HG02798 (cell line): ENCODE measurements around the gene INS.
"Not testable (repeated sequence)": the region's sequence is repeated elsewhere in the genome, so short reads cannot be mapped to it uniquely, and the experiment has no call there.

ENCODE experiments used
- ATAC-seq: cut with Tn5 transposase; IDR thresholded peaks from one replicate; pipeline ENCODE4 v1.9.1; 2021; ENCODE audit warnings: mild to moderate bottlenecking; ENCODE audit not compliant: unreplicated experiment, poor library complexity

The INS gene

GRCh38 chr11:2185324-2186085, 24.5 kb upstream of the INS start:
- ATAC-seq = no peak

- no peak for ATAC-seq
Measured at GRCh38 chr11:2182692-2183474, 21.9 kb upstream of the INS start.

- no peak for ATAC-seq
Measured at GRCh38 chr11:2182075-2182474, 21.1 kb upstream of the INS start.

- no peak for ATAC-seq
Measured at GRCh38 chr11:2180789-2181370, 19.9 kb upstream of the INS start.

GRCh38 chr11:2180347-2180746, 19.3 kb upstream of the INS start:
- ATAC-seq = no peak

- ATAC-seq = no peak
Measured at GRCh38 chr11:2179516-2179915, 18.5 kb upstream of the INS start.

GRCh38 chr11:2178906-2179494, 18.0 kb upstream of the INS start:
- no peak for ATAC-seq

- ATAC-seq = not testable (repeated sequence)
Measured at GRCh38 chr11:2178055-2178773, 17.2 kb upstream of the INS start.

GRCh38 chr11:2177076-2177475, 16.1 kb upstream of the INS start:
- ATAC-seq = no peak

- no peak for ATAC-seq
Measured at GRCh38 chr11:2176389-2176900, 15.4 kb upstream of the INS start.

GRCh38 chr11:2175659-2176058, 14.7 kb upstream of the INS start:
- no peak for ATAC-seq

- no peak for ATAC-seq
Measured at GRCh38 chr11:2174361-2174760, 13.4 kb upstream of the INS start.

- no peak for ATAC-seq
Measured at GRCh38 chr11:2173761-2174160, 12.8 kb upstream of the INS start.

- no peak for ATAC-seq
Measured at GRCh38 chr11:2173150-2173693, 12.2 kb upstream of the INS start.

GRCh38 chr11:2172676-2173075, 11.7 kb upstream of the INS start:
- ATAC-seq = no peak

GRCh38 chr11:2171591-2172003, 10.6 kb upstream of the INS start, which contains the start of gene TH:
Gene TH (minus strand): TSS chr11:2171815. CDS start chr11:2171786, 29 bp downstream.
- ATAC-seq = no peak

- no peak for ATAC-seq
Measured at GRCh38 chr11:2169626-2170570, 8.9 kb upstream of the INS start.

GRCh38 chr11:2169005-2169378, 8.0 kb upstream of the INS start:
- no peak for ATAC-seq
